Tibial nerve (tissue), 4 donors: ENCODE data around the gene RUNX2.

Experiments used
- EP300 ChIP-seq, 2 donors: sonication (generic); formaldehyde crosslinking; IDR thresholded peaks; one replicate each; pipeline ENCODE4 v1.6.1; 2017; ENCODE audit warnings: antibody characterized with exemption in 2 of 2, mild to moderate bottlenecking in 1 of 2
- POLR2A ChIP-seq, 2 donors: fragments of 450-650 bp; IDR thresholded peaks; one replicate each; pipeline ENCODE4 v1.6.1; 2017; ENCODE audit warnings: antibody characterized with exemption in 2 of 2, mild to moderate bottlenecking in 2 of 2, moderate library complexity in 2 of 2
- TF ChIP-seq, protein P1 (sequence below), 5 experiments: fragments of 200-600 bp in 3 of 5; fragments of 450-650 bp in 2 of 5; sonication (generic) in 3 of 5; IDR thresholded peaks; one replicate each; pipeline ENCODE4 v1.5.1; 2016 to 2019; ENCODE audit warnings: antibody characterized with exemption in 5 of 5, mild to moderate bottlenecking in 3 of 5, moderate library complexity in 2 of 5

DNA sequence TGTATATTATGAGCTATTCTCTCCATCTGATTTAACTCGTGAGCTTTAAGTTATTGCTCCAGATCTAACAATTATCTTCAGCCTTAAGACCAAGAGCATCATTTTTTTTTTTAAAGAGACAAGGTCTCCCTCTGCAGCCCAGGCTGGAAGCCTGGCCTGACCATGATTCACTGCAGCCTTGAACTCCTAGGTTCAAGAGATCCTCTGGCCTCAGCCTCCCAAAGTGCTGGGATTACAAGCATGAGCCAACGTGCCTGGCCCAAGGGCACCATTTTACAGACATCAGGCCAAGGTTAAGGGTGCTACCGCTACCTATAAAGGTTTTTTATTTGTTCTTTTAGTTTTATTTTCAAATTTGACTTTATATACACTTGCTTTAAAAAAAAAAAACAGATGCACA is 47.3 kb downstream of the RUNX2 start:
- TF ChIP-seq, protein P1, sequence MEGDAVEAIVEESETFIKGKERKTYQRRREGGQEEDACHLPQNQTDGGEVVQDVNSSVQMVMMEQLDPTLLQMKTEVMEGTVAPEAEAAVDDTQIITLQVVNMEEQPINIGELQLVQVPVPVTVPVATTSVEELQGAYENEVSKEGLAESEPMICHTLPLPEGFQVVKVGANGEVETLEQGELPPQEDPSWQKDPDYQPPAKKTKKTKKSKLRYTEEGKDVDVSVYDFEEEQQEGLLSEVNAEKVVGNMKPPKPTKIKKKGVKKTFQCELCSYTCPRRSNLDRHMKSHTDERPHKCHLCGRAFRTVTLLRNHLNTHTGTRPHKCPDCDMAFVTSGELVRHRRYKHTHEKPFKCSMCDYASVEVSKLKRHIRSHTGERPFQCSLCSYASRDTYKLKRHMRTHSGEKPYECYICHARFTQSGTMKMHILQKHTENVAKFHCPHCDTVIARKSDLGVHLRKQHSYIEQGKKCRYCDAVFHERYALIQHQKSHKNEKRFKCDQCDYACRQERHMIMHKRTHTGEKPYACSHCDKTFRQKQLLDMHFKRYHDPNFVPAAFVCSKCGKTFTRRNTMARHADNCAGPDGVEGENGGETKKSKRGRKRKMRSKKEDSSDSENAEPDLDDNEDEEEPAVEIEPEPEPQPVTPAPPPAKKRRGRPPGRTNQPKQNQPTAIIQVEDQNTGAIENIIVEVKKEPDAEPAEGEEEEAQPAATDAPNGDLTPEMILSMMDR (IDR thresholded peaks at IDR 0.05) = no peak
- TF ChIP-seq POLR2A (IDR thresholded peaks at IDR 0.05) = no peak
- no peak for TF ChIP-seq EP300 (IDR thresholded peaks at IDR 0.05)
